ENCODE data around the gene TFF3.

TFF3 gene

DNA sequence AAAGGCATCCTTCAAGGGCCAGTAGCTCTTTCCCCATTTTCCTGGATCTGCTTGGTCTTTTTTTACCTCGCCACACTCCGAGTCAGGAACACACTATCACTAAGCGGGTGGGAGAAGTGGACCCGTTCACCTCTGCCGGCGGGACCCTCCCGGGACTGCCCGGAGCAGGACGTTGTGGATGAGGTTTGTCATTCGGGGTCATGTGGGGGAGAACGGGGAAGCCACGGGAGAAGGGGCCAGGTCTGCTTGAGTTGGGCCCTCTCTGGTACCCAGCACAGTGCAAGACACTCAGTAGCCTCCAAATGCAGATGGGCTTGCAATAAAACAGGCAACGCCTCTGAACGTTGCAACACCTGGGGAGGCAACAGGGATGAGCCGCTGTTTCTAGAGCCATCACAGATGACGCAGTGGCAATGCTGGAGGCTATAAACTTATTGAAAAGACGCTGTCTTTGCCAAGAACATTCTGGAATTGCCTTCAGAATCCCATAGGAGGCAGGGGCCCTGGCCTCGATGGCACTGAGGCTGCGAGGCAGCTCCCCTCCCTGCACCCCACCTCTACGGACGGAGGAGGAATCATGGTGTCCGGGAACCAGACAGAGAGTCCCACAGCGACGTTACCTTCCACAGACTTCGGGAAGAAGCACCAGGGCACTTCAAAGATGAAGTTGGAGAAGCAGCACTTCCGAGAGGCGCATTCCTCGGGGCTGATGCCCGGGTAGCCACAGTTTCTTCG, 31.8 kb upstream of the TFF3 start:
- no peak for FAIRE-seq

DNA sequence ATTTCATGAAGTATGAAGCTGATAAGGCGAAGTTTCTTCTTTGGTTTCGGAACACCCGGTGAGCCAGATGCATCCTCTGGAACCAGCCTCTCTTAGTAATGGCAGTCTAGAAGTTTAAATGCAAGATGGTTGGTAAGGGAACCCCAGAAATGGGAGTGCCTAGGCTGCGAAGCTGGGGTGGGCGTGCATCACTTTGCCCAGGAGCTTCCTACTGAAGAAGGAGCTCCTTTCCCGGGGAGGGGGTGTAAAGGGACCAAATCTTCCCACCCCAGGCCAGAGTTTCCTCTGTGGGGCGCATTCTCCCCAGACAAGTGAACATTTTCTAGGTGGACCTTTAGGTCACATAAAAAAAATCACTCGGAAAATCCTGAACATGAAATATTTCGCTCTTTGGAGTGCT, 31.2 kb upstream of the TFF3 start:
- FAIRE-seq, result no peak

DNA sequence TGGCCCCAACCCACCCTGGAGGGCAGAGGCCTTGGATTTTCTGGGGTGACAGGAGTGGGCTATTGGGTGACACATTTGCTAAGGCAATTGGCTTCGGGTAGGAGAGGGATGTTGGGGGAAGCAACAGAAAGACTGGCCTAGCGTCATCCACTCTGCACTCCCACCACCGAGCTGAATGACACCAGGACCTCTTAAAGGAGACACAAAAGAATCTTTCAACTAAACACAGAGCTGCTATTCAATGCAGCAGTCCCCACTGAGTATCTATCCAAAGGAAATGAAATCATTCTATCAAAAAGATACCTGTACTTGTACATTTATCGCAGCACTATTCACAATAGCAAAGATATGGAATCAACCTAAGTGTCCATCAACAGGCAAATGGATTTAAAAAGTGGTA, 29.4 kb upstream of the TFF3 start:
- FAIRE-seq, result no peak

DNA sequence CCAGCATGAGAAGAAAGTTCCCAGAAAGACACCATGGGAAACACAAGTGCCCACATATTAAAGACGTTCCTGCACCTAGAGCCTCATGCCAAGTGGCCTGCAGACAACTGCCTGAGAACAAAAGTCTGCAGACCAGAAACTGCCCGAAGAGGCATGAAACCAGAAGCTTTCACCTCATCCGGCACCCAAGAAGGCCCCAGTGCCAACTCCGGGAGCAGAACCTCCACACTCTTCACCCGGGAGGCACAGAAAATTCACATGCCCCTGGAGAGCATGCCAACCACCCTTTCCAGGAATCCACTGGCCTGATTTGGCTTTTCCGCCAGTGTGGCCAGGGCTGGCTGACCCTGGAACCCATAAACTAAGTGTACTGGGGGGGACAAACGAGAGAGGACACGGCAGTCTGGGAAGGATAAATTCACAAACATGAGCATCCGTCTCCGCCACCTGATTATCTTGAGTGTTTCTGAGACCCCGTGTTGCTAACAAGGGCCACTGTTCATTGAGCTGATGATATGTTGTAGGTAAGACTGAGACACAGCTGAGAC, 28.8 kb upstream of the TFF3 start:
- FAIRE-seq, result no peak

DNA sequence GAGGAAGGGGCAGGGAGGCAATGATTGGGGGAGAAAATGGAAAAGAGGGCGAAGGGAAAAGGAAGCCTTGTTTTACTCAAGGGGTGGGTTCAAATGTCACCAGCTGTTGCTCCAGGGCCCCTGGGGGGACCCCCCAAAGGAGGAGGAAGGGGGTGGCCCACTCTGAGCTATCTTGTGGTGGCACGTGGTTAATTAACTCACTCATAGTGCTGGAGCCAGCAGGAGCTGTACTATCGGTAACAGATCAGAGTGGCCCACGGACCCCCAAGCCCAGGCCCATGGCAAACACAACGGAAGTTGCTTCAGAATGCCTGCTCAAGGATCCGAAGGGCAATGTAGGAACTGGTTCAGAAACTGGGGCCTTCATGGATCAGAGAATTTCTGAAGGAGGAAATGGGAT, 28.3 kb upstream of the TFF3 start:
- FAIRE-seq, result no peak

DNA sequence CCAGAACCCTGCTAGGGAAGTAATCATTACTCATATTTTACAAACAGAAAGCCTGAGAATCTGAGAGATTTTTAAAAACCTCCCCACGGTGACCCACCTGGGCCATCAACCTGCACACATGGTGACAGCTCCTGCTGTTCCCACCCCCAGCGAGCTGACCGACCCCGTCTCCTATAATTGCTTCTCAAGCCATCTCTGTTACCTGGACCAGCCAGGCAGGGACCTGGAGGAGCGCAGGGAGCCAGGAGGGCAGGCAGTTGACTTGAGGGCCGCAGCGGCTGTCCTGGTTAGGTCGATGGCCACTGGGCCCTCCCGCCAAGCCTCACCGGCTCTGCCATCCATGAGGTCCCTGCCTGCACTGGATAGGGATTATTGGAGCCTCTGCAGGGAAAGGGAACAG, 27.9 kb upstream of the TFF3 start:
- no peak for FAIRE-seq

DNA sequence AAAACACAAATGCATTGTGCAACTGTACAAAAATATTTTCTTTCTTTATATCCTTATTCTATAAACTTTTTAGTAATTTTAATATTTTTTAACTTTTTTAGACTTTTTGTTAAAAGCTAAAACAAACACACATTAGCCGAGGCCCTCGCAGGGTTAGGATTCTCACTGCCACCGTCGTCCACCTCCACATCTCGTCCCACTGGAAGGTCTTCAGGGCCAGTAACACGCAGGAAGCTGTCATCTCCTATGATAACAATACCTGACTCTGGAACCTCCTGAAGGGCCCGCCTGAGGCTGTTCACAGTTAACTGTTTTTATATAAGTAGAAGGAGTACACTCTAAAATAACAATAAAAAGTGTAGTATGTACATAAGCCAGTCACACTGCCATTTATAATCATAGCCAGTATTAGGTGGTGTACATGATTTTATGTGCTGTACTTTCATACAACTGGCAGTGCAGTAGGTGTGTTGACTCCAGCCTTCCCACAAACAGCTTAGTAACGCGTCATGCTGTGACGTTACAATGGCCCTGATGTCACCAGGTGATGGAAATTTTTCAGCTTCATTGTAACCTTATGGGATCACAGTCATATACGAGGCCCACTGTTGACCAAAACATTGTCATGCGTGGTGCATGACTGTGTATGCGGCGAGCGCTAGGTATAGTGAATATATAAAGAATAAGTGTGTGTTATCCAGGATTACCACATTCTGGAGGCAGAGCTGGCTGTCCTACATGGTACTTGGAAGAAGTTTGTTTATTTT, 26.8 kb upstream of the TFF3 start:
- no peak for FAIRE-seq

DNA sequence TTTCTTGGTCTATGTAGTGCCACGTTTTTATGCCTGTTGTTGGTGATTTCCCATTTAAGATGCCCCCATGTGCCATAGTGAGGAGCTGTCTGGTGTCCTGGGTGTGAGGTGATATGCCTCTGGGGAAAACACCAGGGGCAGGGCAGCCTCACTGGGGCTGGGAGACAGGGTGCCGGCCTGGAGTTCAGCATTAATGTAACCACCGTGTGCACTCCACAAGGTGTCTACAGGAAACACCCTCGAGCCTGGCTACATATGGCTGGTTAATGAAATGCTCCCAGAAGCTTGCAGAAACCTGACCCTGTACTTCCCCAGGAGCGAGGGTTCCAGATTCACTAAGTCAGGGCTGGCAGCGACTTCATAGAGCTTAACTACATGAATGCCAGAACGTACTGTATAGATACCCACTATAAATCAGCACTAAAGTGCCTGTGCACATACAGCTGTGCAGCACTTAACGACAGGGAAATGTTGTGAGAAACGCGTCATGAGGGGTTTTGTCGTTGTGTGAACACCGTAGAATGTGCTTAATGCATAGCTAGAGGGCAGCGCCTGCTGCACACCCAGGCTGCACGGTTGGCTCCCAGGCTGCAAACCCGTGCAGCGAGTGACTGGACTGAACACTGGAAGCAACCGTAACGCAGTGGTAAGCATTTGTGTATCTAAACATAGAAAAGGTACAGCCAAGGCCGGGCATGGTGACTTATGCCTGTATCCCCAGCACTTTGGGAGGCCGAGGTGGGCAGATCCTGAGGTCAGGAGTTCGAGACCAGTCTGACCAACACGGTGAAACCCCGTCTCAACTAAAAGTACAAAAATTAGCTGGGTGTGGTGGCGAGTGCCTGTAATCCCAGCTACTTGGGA, 25.2 kb upstream of the TFF3 start:
- no peak for FAIRE-seq

DNA sequence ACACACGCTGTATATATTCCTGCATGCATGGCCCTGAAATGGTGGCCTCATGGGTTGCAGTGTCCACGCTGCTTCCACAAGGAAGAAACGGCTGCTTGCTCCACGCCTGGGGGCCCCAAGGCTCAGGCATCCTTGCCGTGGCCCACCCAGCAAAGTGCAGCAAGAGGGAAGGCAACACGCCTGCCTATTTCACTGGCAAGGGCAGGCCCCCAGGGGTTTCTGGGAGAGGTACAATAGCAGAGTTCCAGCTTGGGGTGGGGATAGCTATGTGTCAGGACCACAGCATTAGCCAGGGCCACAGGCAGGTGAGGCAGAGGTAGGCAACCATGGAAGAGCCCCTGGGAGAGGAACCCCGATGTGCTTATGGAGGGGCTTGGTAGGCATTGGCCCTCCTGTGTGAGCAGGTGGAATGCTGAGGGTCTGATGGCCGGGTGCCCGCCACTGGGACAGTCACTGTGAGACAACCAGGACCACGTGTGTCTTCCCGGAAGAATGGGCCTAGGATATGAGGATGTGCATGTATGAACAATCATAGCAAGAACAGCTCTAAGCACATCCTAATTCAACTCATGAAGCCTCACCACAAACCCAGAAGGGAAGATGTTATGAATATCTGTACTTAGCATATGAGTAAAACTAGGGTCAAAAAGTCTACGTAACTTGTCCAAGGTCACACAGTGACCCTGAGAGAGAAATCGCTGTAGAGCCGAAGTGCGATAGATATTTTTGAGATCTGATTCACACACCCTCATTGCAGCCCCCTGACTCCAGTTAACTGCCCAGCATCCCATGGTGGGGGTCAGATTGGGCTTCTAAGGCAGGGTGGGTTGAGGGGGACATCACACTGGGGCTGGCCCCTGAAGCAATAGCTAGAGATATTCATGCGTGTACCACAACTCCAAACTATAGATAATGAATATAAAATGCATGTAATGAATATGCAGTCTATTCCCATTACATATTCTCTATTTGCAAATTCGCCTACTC, 23.8 kb upstream of the TFF3 start:
- no peak for FAIRE-seq

DNA sequence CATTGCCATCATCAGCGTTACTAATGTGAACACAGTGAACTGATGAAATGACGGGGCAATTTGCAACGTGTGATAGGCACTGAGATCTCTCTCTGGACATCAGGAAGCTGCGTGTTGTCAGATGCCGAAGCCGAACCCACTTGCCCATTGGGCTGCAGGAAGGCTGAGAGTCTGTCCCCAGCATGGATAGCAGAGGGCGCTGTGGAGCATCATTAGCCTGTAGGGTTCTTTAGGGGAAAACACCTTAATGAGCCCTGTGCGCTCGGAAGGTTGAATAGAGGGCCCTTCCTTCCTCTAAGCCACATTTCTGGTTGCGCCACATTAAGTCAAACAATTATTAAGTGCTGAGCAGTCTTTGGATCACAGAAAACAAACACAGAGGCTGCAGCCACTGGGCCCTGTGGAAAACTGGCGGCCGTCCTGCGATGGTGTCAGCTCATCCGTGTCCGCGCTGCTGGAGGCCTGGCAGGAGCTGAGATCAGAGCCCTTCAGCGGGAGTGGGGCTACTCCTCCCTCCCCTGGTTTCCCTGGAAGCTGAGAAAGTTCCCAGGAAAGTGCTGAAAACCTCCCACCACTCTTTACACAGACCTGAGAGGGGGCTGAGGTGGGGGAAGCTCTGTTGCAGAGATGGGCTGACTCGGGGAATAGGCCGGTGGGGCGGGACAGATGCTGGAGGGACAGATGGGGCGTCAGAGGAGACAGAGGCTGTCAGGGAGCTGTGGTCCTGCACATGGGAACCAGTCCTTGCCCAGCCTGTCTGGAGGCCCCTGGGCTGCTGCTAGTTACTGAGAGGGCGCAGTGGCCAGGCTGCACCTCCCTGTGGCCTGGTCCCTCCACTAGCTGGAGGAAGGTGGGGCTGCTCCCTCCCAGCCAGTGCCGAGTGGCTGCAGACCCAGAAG, 22.9 kb upstream of the TFF3 start:
- no peak for FAIRE-seq

DNA sequence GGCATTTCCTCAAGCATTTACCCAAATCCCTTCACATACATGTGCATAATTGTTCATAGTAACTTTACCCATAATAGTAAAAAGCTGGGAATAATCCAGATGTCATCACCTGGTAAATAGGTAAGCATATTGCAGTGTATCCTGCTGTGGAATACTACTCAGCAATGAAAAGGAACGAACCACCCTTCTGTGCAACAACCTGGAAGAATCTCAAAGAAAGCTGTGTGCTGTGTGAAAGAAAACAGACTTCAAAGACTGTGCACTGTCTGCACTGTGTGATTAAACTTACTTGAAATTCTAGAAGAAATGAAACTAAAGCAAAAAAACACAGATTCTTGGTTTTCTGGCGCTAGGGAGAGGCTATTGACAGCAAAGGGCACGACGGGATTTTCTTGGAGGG, 22.1 kb upstream of the TFF3 start:
- no peak for FAIRE-seq

DNA sequence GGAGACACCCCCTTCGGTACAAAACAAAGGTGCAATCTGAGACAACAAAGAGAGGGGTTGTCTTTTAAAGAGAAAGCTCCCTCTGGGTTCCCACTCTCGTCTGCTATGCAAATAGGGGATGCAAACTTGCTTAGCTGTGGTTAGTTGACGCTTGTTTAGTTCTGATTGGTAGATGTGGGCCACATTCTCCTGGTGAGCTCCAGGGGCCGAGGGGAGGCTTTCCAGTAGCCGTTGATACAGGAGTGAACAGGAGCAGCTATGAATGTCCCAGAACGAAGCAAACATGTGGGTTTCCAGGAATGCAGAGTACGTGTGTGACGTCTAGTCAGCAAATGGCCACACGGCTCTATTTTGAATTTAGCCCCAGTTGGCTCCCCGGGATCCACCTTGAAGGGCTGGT, 20.8 kb upstream of the TFF3 start:
- no peak for FAIRE-seq

DNA sequence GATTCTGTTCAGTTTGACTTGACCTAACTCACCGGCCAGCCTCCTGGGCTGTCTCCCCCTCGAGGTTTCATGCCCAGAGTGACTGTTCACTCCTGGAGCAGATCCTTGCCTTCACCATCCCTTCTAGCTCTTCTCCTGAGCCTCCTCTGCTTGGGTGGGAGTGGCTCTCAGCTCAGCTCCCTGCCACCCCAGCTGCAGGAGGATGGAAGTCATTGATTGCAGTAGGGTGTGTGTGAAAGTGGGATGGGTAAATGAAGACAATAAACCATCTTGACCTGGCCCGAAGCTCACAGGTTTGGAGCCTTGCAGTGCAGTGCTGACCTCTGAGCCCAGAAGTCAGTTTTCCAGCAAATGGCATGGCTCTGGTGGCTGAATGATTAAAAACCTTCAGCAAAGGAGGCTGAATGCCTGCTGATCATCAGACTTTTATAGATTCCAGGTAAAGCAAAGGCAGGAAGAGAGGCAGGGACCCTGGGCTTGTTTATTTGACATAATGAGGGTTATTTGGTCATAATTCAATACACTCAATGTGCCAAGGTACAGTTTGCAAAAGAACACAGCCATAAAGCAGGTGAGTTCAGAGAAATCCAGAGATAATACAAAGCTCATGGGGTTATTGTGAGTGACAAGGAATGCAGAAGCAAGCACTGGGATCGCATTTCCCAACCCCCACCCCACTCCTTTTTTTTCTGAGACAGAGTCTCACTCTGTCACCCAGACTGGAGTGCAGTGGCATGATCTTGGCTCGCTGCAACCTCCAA, 17.5 kb upstream of the TFF3 start:
- no peak for FAIRE-seq

DNA sequence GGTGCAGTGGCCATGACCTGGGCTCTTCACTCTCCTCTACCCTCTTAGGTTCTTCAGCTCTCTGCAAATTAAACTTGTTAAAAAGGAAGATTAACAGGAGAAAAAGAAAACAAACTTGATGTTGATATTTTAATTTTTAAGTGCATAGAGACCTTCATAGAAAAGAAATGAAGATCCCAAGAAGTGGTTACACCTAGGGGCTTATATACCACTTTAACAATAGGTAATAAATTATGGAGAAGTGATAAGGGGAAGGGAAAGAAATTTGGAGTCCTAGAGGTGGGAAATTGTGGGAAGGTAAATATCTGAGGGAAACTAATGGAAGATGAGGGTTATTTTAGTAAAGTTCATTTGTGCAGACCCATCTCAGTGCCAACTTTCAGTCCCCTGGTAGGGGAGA, 16.5 kb upstream of the TFF3 start:
- FAIRE-seq, result no peak

DNA sequence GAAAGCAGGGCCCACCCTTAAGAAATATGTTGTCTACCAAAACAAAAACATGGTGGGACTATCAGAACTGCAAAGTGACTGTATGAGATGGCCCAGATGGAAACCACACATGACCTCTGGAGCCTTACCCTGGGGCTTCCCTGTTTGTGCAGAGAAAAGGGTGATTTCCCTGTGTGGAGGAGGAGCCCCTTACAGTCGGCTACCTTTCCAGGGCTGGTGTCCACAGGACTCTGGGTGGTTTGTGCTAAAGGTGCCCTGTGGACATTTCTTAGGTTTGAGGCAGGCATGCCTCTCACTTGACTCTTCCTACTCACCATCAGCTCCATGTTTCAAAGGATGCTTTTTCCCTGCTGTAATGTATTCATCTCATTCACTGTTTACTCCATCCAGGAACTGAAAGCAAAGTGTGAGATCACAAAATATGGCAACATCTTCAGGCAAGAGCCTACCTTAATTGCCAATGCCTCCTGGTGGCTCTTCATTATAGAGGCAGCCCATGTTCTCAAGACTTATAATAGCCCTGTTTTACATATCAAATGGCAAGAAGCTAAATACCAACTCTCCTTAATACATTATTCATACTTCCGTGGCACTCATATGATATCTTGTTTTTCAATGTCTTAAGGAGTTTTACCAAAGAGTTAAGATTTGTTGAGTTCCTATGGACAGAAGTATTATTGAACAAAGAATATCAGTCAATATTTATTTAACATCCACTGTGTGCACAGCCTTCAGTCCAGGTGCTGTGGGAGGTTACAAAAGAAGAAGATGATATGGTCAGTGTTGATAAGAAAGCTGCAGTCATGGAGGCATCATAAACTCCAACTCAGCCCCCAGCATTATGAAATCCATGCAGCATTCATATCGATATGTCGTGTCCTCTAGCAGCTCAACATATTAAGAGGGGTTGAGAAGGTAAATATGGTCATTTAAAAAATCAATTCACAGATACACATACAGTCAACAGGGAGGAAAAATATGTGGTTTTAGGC, 15.5 kb upstream of the TFF3 start:
- FAIRE-seq, result no peak

DNA sequence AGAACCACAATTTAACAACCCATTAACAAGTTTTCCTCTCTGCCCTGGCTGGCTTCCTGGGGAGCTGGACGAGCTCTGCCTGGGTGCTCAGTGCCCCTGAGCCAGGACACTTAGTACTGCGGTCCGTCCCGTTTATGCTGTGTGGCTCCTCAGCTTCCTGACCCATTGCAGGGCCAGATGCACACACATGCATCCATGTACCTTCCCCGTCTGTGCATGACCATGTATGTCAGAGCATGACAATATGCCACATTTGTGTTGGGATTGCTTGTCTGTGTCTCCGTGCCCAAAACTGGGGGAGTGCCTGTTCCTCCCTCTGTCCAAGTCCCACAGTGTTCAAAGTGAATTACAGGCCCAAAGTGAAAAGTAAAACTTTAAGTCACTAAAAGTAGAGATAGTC, 9.7 kb upstream of the TFF3 start:
- no peak for FAIRE-seq

DNA sequence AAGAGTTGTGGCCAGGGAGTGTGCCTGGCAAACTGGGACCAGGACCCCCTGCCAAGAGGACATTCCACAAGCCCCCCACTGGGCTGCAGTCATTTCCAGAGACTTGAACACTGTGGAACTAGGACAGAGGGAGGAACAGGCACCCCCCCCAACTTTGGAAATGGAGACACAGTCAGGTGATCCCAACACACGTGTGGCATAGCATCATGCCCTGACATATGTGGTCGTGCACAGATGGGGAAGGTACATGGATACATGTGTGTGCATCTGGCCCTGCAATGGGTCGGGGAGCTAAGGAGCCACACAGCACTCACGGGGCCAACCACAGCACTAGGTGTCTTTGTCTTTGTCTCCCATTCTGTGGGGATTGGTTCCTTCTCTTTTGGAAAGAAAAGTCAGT, 6.6 kb upstream of the TFF3 start:
- no peak for FAIRE-seq

DNA sequence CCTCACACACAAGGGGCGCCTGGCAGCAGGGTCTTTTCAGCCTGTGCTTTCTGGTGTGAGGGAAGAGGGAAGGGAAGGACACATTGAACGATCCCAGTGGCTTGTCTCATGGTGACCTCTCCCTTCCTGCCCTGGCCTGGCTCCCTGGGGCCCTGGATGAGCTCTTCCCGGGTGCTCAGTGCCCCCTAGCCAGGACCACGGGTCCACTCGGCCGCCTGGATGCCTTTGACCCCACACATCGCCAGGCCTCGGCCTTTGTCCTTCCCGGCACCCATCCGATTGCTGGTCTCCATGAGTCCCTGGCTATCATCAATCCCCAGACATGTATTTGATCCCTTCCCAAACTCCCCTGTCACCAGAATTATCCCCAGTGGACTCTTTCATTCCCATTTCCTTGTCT, 6.0 kb upstream of the TFF3 start:
- no peak for FAIRE-seq

DNA sequence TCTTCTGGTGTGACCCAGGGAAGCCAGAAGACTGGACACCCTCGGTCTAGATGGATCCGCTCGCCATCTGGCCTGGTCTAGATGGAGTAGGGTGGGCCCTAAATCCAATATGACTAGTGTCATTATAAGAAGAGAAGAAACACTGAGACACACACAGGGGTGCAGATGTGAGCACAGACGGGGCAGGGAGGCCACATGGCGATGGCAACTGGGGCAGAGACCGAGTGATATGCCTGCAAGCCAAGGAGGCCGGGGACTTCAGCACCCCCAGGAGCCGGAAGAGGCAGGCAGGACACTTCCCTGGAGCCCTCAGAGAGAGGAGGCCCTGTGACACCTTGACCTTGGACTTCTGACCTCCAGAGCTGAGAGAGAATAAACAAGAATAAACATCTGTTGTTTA, 5.6 kb upstream of the TFF3 start:
- FAIRE-seq, result no peak

Data from A204.1 (cell line).